ENCODE measurements around the gene PCDHA12. TPM values are rescaled to one million over a fixed set of nuclear protein-coding genes. Genes with fewer than 3 reads are reported as not detected.
A peak's percentile ranks its signal among the peaks of the same experiment; 100 is the strongest.
"Not testable (repeated sequence)": the region's sequence is repeated elsewhere in the genome, so short reads cannot be mapped to it uniquely, and the experiment has no call there.

The PCDHA12 gene
- total and polyA plus RNA-seq, 2 donors (not counting 3 experiments of a cell fraction or from before 2014, with no cell fraction given): 0.03 TPM; not detected in 1

GRCh38 chr5:140829511-140830501, 45.3 kb upstream of the PCDHA12 start:
- FAIRE-seq; H2AFZ ChIP-seq (ENCODE audit: low read depth, low read length); H3K4me1 ChIP-seq (ENCODE audit: control insufficient read depth, extremely low read depth, insufficient read depth, low read length); H3K27me3 ChIP-seq (ENCODE audit: control insufficient read depth in 2 of 2, insufficient read depth in 2 of 2, low read length in 2 of 2); DNase-seq (ENCODE audit: low read depth, low spot score); H4K20me1 ChIP-seq (replicated peaks; ENCODE audit: control insufficient read depth, extremely low read depth, insufficient read depth, low read length); H3K9me1 ChIP-seq (replicated peaks; ENCODE audit: control insufficient read depth, extremely low read depth, insufficient read depth, low read length); H3K9me3 ChIP-seq (replicated peaks; ENCODE audit: control insufficient read depth, insufficient read depth, low read length); H3K9ac ChIP-seq (replicated peaks; ENCODE audit: extremely low read depth, insufficient read depth, low read length); H3K4me2 ChIP-seq (ENCODE audit: insufficient read depth, low read length); intact Hi-C loops (cut with micrococcal nuclease); BruUV-seq (replicated peaks); H3K4me3 ChIP-seq (replicated peaks in 1 of 3; ENCODE audit: insufficient read depth in 1 of 3, low read depth in 1 of 3, low read length in 3 of 3); H3K36me3 ChIP-seq (ENCODE audit: control insufficient read depth in 2 of 2, extremely low read depth in 1 of 2, insufficient read depth in 2 of 2, low read length in 2 of 2); H3K79me2 ChIP-seq (ENCODE audit: control insufficient read depth, insufficient read depth, low read length); dilution Hi-C loops (cut with MboI; ENCODE audit: extremely low pct_ligation_motif_present, low sequenced_read_pairs); POLR2A ChIA-PET; H3K27ac ChIP-seq (ENCODE audit: insufficient read depth, low read depth, low read length): not testable (repeated sequence)
- CTCF ChIA-PET: interaction anchor here (1.3 kb wide), 1 partner anchor 206 kb away, joined by 3 read pairs; no protein-coding TSS in a partner anchor

- dilution Hi-C loops (cut with MboI; ENCODE audit: extremely low pct_ligation_motif_present, low sequenced_read_pairs): no loop called here
- intact Hi-C loops (cut with micrococcal nuclease): no loop called here
- Histone ChIP-seq H3K4me1 (ENCODE audit: control insufficient read depth, extremely low read depth, insufficient read depth, low read length) (no peaks in the 10 kb centered on the region), H3K9me3 (replicated peaks; ENCODE audit: control insufficient read depth, insufficient read depth, low read length) (no peaks in the 10 kb centered on the region), H2AFZ (ENCODE audit: low read depth, low read length) (no peak within 1 kb of the TSS), H3K4me2 (ENCODE audit: insufficient read depth, low read length) (peak within 1 kb of the TSS; percentile 22), H3K27ac (ENCODE audit: insufficient read depth, low read depth, low read length) (no peak within 1 kb of the TSS), H3K79me2 (ENCODE audit: control insufficient read depth, insufficient read depth, low read length) (no peaks in the 10 kb centered on the region), H3K36me3 (ENCODE audit: control insufficient read depth in 2 of 2, extremely low read depth in 1 of 2, insufficient read depth in 2 of 2, low read length in 2 of 2) (no peaks in the 10 kb centered on the region), H3K9me1 (replicated peaks; ENCODE audit: control insufficient read depth, extremely low read depth, insufficient read depth, low read length) (no peaks in the 10 kb centered on the region), H3K4me3 (replicated peaks in 1 of 3; ENCODE audit: insufficient read depth in 1 of 3, low read depth in 1 of 3, low read length in 3 of 3) (no peak within 1 kb of the TSS), H3K27me3 (ENCODE audit: control insufficient read depth in 2 of 2, insufficient read depth in 2 of 2, low read length in 2 of 2) (no peaks in the 10 kb centered on the region), H4K20me1 (replicated peaks; ENCODE audit: control insufficient read depth, extremely low read depth, insufficient read depth, low read length) (no peaks in the 10 kb centered on the region), H3K9ac (replicated peaks; ENCODE audit: extremely low read depth, insufficient read depth, low read length) (no peak within 1 kb of the TSS)
- BruUV-seq (replicated peaks): no TSS peak
- CTCF ChIA-PET: no interaction called here
- FAIRE-seq (no peak), DNase-seq (ENCODE audit: low read depth, low spot score) (no peak)
- TF ChIP-seq, protein P1, sequence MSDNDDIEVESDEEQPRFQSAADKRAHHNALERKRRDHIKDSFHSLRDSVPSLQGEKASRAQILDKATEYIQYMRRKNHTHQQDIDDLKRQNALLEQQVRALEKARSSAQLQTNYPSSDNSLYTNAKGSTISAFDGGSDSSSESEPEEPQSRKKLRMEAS (IDR thresholded peaks at IDR 0.05; ENCODE audit: insufficient read depth, insufficient read length): no peak
- TF ChIP-seq JUN (IDR thresholded peaks at IDR 0.05; ENCODE audit: borderline replicate concordance, insufficient read depth, insufficient read length, low read depth) (no peak), GATA2 (IDR thresholded peaks at IDR 0.05; ENCODE audit: insufficient read depth, insufficient read length, low read depth, low read length) (no peak), EZH2 (IDR thresholded peaks at IDR 0.05; ENCODE audit: borderline replicate concordance, low read depth, low read length, severe bottlenecking) (no peak), POLR2AphosphoS5 (IDR thresholded peaks at IDR 0.05; ENCODE audit: insufficient read depth, low read depth, low read length) (no peak), CTCF (IDR thresholded peaks at IDR 0.05; ENCODE audit: extremely low read depth in 1 of 2, insufficient read depth in 1 of 2, low read depth in 1 of 2, low read length in 2 of 2) (no peak), MYC (IDR thresholded peaks at IDR 0.05; ENCODE audit: low read depth, low read length) (no peak), POLR2A (IDR thresholded peaks at IDR 0.05; ENCODE audit: low read depth, low read length) (no peak), FOS (IDR thresholded peaks at IDR 0.05; ENCODE audit: borderline replicate concordance, insufficient read depth, low read length) (no peak)
- POLR2A ChIA-PET: no interaction called here
Observed at GRCh38 chr5:140833993-140834392, 41.1 kb upstream of the PCDHA12 start, which contains the start of gene PCDHA7. PCDHA7 (plus strand) TSS chr5:140834269; CDS start chr5:140834384, 115 bp downstream.
